ENCODE data around the gene RXRA.

The RXRA gene

DNA sequence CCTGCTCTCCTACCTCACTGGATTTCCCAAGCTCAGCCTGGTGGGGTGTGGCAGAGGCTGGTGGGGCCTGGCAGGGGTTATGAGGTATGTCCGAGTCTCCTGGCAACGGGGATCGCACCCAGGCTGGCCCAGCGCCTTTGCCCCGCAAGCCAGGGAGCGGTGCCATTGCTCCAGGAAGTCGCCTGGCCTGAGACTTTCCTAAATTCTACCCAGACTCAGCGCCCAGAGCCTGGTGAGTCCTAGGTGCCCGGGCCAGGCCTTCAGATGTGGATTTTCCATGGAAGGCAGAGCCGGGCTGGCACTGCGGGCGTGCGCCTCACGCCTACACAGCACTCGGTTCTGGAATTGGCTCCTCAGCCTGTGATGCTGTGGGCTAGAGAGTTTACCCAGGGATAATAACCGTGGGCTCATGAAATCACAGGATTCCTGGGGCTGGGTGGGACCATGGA, 159.9 kb downstream of the RXRA start:
- no peak overlapping the region for H3K4me3 ChIP-seq (replicated peaks in 1 of 2; ENCODE audit: low read depth in 2 of 2, low read length in 2 of 2)
- DNase-seq (ENCODE audit: low read depth in 2 of 2): no peak
- no peak for TF ChIP-seq CTCF (IDR thresholded peaks at IDR 0.05; ENCODE audit: low read depth, low read length)

DNA sequence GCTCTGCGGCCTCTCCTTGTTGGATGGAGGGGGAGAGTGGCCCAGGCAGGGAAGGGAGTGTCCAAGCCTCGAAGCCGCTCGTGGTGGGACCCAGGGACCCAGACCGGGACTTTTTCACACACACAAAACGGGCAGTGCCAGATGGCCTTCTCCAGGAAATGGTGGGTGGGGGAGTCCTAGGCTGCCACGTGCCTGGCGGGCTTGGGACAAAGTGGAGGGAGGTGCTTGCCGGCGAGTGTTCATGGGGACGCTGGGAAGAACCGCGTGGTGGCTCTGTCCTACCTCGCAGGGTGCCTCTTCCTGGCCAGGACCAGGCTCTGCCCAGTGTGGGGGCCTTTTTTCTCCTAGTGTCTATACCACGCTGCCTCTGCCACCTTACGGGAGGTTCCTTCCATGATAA, 160.3 kb downstream of the RXRA start:
- no peak for TF ChIP-seq CTCF (IDR thresholded peaks at IDR 0.05; ENCODE audit: low read depth, low read length)
- H3K4me3 ChIP-seq (replicated peaks in 1 of 2; ENCODE audit: low read depth in 2 of 2, low read length in 2 of 2): no peak overlapping the region
- DNase-seq (ENCODE audit: low read depth in 2 of 2): no peak

Measured in cardiac fibroblast (primary cell).